ENCODE measurements around the gene TIAM1. TPM values are rescaled to one million over a fixed set of nuclear protein-coding genes. Genes with fewer than 3 reads are reported as not detected.

TIAM1 gene
- total RNA-seq, 1 experiment from 2014 or later = 28.7 TPM

DNA sequence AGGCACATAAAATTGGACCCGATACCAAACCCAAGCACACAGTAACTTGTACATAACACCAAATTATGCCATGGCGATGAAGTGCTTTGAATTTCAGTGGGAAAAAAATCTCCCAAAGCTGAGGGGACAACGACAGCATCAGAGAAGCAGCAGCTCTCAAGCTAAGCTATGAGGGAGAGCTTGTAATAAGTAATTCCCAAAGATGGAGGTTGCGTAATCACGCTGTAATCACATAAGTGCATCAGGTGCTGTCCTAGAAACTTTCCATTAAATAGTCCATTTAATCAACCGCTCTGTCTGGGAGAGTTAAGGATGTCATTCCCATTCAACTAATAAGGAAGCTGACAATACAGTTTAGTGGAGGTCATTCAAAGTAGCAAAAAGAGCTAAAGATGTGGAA is 268.2 kb downstream of the TIAM1 start (continued):
- no peak for TF ChIP-seq ZNF317 (CRISPR knock-in tag; IDR thresholded peaks at IDR 0.05; ENCODE audit: borderline replicate concordance, low read depth)
- TF ChIP-seq NFYB (CRISPR knock-in tag; conservative IDR thresholded peaks at IDR 0.05; ENCODE audit: low read depth) = no peak
- TF ChIP-seq CBFB (CRISPR knock-in tag; IDR thresholded peaks at IDR 0.05; ENCODE audit: low read depth) = no peak
- no peak for TF ChIP-seq GTF2I (CRISPR knock-in tag; conservative IDR thresholded peaks at IDR 0.05)
- TF ChIP-seq, protein P1, sequence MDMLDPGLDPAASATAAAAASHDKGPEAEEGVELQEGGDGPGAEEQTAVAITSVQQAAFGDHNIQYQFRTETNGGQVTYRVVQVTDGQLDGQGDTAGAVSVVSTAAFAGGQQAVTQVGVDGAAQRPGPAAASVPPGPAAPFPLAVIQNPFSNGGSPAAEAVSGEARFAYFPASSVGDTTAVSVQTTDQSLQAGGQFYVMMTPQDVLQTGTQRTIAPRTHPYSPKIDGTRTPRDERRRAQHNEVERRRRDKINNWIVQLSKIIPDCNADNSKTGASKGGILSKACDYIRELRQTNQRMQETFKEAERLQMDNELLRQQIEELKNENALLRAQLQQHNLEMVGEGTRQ (CRISPR knock-in tag; IDR thresholded peaks at IDR 0.05) = no peak
- TF ChIP-seq NFATC4 (CRISPR knock-in tag; IDR thresholded peaks at IDR 0.05) = no peak
- TF ChIP-seq, protein P2, sequence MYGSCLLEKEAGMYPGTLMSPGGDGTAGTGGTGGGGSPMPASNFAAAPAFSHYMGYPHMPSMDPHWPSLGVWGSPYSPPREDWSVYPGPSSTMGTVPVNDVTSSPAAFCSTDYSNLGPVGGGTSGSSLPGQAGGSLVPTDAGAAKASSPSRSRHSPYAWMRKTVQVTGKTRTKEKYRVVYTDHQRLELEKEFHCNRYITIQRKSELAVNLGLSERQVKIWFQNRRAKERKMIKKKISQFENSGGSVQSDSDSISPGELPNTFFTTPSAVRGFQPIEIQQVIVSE (CRISPR knock-in tag; IDR thresholded peaks at IDR 0.05; ENCODE audit: borderline replicate concordance) = no peak
- no peak for TF ChIP-seq SP1 (CRISPR knock-in tag; conservative IDR thresholded peaks at IDR 0.05)
- TF ChIP-seq ZNF138 (CRISPR knock-in tag; conservative IDR thresholded peaks at IDR 0.05) = no peak
- no peak for TF ChIP-seq PRRX2 (CRISPR knock-in tag; IDR thresholded peaks at IDR 0.05)
- TF ChIP-seq, protein P3, sequence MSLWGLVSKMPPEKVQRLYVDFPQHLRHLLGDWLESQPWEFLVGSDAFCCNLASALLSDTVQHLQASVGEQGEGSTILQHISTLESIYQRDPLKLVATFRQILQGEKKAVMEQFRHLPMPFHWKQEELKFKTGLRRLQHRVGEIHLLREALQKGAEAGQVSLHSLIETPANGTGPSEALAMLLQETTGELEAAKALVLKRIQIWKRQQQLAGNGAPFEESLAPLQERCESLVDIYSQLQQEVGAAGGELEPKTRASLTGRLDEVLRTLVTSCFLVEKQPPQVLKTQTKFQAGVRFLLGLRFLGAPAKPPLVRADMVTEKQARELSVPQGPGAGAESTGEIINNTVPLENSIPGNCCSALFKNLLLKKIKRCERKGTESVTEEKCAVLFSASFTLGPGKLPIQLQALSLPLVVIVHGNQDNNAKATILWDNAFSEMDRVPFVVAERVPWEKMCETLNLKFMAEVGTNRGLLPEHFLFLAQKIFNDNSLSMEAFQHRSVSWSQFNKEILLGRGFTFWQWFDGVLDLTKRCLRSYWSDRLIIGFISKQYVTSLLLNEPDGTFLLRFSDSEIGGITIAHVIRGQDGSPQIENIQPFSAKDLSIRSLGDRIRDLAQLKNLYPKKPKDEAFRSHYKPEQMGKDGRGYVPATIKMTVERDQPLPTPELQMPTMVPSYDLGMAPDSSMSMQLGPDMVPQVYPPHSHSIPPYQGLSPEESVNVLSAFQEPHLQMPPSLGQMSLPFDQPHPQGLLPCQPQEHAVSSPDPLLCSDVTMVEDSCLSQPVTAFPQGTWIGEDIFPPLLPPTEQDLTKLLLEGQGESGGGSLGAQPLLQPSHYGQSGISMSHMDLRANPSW (CRISPR knock-in tag; conservative IDR thresholded peaks at IDR 0.05; ENCODE audit: low read depth) = no peak
- TF ChIP-seq NR1H2 (CRISPR knock-in tag; IDR thresholded peaks at IDR 0.05) = no peak

DNA sequence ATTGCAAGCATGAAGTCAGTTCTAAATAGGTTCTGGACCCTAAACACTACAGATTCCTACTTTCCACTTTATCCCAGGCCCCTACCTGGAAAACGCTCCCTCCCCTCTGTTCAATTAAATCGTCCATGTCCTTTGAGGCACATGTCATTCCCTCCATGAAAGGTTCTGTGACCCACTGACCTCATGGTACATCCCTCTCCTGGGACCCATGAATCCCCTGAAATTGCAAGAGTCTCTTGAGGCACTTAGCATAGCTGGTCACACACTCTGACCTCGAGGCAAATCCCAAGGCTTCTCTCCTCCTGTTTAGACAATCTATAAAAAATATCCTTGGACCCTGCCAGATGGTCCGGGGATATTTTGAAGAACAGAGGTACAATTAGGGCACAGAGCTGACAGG is 271.5 kb downstream of the TIAM1 start:
- no peak overlapping the region for H3K4me3 Mint-ChIP-seq
- no peaks in the 10 kb centered on the region for H3K27me3 Mint-ChIP-seq (ENCODE audit: low read depth)
- ChIA-PET POLR2A (no interaction called here), CTCF (no interaction called here)
- no peak for ATAC-seq
- no peak overlapping the region for H3K27ac Mint-ChIP-seq
- no peaks in the 10 kb centered on the region for H3K36me3 Mint-ChIP-seq
- H3K9me3 Mint-ChIP-seq = peaks cover 12% of the 10 kb centered on the region; the same call in 1 of the 2 replicates
- no peak for DNase-seq (ENCODE audit: low spot score)
- TF ChIP-seq CBFB (CRISPR knock-in tag; IDR thresholded peaks at IDR 0.05; ENCODE audit: low read depth) = no peak
- H3K4me1 Mint-ChIP-seq = peaks cover 3% of the 10 kb centered on the region; the same call in 1 of the 2 replicates

All from WTC11 (cell line).